NCI-H82 (cell line): ENCODE data around the gene MAP3K10.

ENCODE experiments used
- DNase-seq: peaks from one replicate; lab custom pipeline; 2025; lab: John Stamatoyannopoulos, UW

MAP3K10 gene

DNA sequence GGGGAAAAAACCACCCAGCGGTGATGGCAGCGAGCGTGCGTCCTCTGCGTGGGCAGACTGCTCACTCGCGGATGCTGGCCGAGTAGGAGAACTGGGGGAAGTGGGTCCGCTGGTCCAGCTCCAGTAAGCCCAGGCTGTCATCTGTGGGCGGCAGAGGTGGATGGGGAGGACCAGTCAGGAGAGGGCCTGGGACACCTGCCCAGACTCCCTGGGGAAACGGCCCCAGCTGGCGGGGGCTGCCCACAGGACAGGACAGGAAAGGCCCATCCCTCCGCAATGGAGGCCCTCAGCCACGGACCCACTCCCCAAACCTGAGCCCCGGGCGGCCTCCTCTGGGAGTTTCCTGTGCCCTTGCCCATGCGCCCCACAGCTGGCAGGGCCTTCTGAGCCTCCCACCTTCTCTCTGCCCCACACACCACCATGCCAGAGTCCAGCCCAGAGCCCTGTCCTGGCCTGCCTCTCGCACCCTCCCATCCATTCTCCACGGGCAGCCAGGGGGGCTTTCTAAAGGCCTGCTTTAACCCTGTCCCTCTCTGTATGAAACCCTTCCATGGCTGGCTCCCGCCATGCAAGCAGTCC, 42.7 kb downstream of the MAP3K10 start:
- no peak for DNase-seq

DNA sequence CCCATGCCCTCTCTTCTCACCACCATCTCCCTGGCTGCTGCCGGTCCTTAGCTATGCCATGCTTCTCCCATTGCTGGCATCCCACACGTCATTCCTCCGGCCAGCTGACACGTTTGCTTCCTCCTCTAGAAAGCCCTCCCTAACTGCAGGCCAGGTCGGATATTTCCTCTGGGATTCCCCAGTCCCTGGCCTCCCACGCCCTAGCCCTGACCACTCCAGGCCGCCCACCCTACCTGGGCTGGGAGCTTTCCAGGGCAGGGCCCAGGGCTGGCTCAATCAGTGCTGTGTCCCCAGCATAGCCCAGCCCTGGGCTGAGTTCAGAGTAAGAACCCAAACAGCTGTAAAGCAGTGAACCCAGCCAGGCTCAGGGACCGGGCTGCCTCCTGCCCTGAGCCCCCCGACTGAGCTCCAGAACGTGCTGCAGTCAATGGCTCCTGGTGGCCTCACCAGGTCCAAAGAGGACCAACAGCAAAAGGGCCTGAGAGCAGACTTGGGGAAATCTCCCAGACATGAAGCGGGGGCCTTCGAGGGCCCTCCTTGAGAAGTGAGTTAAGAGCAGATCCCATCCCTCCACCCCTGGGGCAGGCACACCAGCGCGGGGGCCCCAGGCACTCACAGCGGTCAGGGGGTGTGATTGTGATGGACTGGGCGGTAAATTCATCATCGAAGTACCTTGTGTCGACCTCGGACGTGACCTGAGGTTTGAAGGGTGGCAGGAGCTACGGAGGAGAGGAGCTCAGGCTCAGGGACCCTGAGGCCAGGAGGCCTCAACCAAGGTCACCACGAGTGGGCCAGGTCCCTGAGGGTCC, 43.4 kb downstream of the MAP3K10 start:
- DNase-seq, result no peak

DNA sequence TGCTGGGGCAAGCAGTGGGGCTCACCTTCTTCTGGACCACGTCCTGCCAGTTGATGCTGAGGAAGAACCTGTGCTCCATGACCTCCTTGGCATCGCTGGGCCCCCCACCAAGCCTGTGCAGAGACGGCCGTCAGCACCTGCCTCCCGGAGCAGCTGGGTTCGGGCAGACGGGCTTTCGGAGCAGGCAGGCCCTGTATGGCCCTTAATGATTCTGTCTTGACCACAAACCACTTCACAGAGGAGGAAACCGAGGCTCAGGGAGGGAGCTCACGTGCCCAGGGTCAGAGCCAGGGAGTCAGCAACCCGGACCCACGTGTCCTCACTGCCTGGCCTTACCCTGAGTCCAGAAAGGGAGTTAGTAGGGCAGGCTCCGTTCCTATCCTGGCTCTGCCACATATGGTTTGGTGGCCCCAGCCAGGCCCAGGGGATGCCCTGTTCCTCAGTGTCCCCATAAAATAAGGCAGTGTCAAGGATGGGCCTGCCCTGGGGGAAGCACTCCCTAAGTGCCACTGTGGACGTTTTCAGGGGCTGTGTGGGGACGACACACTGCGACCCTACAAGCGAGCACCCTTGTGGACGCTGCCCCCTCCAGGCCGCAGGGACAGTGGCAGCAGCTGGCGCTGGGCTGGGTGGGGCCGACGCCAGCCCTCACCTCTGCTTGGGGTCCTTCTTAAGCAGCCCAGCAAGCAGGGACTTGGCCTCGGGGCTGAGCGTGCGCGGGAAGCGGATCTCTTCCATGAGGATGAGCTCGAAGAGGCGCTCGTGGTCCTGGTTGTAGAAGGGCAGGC, 44.2 kb downstream of the MAP3K10 start:
- DNase-seq, result peak; percentile 24

DNA sequence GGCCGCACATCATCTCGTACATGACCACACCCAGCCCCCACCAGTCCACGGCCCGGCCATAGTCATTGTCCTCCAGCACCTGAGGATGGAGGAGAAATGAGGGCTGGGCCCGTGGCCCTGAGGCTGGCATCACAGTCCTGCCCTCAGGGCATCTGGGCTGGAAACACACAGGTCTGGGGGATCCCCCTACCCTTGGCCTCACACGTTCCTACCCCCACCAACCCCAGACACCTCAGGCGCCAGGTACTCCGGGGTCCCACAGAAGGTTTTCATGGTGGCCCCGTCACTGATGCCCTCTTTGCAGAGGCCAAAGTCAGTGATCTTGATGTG, 44.8 kb downstream of the MAP3K10 start:
- DNase-seq, result no peak

DNA sequence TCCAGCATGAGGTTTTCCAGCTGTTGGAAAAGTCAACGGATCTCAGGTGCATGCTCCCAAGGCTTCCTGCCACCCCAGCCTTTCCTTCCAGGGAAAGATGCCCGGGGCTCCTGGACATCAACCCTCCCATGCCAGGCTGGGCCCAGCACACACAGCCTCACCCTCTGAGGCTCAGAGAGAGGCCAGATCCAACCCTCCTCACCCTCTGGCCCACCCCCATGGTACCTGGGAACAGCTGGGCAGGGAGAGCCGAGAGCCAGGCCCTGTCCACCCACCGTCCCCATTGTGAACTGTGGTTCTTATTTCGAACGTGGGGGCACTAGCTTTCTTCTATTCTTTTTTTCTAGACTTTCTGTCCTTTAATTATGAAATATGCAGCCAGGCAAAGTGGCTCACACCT, 45.1 kb downstream of the MAP3K10 start:
- DNase-seq, result no peak

DNA sequence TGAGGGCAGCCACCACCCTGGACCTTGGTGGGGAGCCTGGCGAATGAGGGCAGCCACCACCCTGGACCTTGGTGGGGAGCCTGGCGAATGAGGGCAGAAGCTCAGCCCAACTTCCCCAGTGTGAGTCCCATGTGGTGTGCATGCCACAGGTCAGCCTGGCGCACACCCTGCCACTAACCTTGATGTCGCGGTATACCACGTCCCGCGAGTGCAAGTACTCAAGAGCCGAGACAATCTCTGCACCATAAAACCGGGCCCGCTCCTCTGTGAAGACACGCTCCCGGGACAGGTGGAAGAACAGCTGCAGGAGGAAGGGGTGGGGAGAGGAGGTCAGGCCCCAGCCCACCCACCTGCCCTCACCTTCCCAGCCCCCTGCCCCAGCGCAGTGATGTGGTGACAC, 46.6 kb downstream of the MAP3K10 start:
- DNase-seq, result no peak

DNA sequence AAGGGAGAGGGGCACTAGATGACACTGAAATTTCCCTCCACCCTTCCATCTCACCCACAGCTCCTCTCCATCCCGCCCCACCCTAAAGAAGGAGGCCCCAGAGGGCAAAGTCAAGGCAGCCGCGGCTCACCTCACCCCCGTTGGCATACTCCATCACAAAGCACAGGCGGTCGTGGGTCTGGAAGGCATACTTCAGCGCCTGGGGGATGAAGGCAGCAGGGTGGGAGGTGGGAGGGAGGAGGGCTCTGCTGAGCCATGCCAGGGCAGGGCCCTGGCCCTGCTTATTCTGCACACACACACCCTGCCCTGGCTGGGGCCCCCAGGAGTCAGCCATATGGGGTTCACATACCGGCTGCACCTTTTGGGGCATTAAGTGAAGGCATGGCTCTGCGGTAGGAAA, 47.5 kb downstream of the MAP3K10 start:
- no peak for DNase-seq

DNA sequence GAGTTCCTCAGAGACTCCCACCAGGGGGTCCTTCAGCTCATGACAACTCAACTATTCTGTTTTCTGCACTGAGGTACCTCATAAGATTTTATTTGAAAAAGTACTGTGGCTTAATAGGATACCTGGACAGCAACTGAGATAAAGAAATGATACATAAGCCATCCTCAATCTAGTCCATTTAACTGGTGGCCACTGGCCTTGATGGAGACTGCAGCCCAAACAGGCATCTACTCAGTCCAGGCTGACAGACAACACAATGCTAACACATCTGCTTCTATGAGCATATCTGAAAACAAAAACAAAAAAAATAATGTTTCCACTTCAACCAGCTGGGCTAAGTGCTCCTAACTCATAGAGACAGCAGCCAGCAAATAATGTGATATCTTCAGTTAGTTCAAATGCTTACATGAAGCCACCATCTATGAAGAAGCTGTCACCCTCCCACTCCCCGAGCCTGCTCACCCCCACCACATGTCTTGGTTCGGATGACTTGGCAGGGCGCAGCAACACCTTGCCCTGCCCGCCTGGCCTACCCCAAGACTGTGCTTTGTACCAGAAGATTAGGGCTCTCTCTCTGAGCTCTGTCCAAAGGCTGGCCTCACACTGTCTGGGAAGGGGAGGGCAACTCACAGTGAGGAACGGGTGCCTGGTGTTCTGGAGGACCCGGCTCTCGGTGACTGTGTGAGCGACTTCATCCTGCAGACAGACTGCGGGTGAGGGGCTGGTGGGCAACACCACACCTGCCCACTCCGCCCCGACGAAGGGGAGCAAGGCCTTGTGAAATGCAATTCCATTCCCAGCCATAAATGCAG, 48.4 kb downstream of the MAP3K10 start:
- DNase-seq, result no peak

DNA sequence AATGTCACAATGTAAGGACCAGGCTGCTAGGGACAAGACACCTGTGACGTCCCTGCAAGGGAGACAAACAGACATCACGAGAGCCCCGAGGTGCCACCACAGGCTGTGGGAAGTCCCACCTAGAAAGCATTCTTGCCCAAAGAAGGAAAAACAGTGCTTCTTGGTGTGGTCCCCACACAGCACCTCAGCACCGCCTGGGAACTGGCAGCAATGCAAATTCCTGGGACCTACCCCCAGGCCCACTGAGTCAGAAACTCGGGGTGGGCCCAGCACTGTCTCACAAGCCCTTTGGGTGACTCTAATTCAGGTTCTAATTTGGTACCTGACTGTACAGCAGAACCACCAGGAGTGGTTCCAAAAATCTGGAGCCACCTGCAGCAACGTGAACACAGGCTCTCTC, 49.1 kb downstream of the MAP3K10 start:
- no peak for DNase-seq

DNA sequence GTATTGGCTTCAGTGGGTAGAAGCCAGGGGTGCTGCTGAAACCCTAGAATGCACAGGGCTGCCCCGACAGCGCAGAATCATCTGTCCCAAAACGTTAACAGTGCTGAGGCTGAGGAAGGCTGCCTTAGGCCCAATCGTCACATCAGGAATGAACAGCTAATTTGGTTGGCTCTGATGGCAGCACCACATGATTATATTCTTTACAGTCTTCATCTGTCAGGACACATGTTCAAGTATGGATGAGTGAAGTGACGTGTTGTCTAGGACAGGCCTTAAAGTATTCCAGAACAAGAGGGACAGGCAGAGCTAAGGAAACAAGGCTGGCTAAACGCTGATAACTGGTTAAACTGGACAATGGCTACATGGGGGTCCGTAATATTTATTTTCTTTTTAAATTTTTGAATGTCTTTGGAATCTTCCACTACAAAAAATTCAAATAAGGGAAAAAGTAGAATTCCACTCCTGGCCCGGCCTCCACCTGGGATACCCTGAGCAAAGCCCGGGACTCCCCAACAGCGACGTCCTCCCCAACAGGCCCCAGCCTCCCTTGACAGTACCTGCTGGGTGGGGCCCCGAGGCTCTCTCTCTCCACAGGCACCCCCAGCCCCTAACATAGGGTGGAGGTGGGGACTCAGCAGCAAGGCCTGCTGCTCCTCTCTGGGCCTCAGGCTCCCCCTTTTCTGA, 50.0 kb downstream of the MAP3K10 start:
- no peak for DNase-seq

DNA sequence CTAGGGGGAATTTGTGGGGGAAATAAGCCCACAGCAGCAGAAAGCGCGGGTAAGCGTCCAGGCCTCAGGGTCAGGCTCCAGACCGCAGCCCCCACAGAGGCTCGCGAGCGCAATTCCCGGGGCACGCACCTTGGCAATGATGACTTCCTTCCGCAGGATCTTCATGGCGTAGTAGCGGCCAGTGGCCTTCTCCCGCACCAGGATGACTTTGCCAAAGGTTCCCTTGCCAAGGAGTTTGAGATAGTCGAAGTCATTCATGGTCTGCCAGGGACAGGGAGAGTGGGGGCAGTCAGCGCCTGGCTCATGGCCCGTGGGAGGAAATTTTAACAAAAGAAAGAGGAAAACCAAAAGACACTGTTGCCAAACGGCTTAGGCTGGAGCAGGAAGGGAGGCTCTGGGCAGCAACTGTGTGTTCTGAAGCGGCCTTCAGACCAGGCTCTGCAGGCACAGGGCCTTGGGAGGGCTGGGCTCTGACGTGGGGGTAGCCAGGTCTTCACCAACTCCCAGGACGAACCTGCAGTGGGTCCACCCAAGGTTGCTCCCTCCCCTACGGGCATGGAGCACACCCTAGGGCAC, 50.7 kb downstream of the MAP3K10 start:
- DNase-seq, result no peak

DNA sequence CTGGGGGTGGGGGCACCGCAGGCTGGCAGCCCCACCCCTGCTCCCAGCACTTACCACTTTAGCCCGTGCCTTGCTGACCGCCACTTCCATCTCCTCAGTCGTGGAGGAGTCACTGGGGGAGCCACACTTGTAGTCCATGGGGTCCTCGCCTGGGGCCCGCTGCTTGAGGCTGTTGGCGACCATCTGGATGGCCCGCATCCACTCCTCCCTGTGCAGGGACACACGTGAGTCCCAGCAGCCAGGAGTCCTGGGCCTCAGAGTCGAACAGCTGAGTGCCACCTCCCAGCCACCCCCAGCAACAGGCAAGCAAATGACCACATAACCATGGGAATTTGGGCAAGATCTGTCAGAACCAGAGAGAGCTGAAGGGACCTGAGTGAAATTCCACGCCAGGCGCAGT, 51.3 kb downstream of the MAP3K10 start:
- no peak for DNase-seq

DNA sequence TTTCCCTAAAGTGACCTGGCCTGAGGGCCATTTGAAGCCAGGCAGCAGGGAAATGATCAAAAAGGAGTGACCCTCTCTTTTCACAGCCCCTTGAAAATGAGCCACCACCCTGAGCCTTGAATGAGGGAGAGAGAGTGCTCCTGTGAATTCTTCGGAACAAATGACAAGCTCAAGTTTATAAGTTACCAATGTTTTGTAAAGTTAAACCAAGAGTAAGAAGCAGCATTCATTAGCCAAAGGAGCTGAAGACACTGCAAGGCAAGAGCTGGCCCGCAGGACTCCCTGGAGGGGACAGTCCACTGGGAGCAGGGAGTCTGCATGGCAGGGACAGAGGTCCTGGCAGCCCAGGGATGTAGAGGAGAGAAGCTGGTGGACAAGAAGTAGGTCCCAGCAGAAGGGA, 52.0 kb downstream of the MAP3K10 start:
- no peak for DNase-seq

DNA sequence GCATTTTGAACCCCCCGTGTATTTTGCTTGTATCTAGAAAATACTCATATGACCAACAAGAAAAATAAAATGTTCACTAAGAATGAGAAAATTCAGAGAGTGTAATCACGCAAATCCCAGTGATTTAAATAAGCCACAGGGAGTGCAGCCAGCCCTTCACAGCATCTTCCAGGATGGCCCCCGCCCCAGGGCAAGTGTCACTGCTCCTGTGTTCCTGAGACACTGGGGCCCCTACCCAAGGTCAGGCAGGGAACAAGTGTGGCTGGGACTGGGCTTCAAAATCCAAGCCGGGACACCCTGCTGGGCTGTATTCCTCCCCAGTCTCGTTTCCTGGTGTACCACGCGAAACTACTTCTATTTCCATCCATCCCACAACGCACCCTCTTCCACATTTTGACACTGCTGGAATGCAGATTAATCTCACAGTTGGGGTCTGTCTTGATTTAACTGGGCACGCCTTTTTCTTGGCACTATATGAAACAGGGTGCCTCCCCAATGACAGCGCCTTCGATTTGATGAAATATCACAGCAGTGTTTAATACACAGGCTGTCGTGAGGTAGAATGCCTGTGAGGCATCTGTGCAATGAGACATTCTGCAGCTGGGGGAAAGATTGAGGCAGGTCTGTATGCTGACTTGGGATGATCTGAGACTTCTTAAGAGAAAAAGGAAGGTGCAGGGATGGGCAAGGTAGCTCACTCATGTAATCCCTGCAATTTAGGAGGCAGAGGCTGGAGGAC, 53.5 kb downstream of the MAP3K10 start:
- DNase-seq, result no peak

DNA sequence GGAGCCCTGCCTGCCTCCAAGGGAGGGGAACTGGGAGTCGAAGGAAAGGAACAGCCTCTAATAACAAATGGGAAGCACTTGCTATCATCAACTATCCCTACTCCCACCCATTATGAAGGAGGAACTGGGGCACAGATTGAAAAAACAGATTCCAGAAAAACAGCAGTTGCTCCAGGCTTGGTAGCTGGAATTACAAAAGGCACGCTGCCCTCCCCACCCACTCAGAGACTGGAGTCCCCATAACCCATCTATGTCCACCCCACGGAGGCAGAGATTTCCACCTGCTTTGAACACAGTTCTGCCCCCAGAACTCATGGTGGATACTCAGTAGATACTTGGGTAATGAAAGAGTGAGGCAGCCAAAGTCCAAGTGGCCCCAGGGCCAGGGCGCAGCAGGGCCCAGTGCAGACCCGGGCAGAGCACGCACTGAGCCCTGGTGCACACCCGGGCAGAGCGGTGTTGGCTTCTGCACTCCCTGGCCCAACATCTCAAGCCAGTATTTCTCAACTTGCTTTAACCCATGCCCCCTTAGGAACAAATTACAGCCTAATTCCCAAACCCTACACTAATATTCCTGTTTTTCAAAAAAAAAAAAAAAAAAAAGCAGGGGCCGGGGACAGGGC, 54.4 kb downstream of the MAP3K10 start:
- no peak for DNase-seq

DNA sequence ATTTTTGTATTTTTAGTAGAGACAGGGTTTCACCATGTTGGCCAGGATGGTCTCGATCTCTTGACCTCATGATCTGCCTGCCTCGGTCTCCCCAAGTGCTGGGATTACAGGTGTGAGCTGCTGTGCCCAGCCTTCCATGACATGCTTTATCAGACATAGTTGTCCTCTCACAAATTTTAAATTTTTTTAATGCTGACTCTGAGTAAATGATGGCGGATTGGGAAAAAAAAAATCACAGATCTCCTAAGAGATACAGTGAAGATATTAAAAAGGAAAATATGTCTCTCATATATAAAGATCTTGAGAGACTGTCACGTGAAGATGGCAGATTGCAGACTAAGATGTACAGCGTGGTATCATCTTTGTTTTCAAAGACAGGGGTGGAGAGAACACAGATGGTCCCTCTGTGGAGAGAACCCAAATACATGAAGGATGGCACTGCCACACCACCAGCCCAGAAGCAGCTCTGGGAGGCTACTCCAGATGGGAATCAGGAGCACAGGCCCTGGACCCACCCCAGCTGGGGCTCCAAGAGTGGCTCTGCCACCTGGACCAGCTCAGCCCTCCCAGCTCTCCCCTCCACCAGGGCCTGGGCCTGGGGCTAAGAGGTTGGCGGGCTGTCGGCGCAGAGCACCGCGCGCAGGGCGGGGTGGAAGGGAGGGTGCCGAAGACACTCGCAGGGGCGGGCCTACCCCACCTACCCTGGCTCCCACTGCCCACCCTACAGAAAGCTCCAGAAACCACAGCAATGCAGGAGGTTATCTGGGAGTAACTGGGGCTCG, 55.3 kb downstream of the MAP3K10 start:
- DNase-seq, result no peak

DNA sequence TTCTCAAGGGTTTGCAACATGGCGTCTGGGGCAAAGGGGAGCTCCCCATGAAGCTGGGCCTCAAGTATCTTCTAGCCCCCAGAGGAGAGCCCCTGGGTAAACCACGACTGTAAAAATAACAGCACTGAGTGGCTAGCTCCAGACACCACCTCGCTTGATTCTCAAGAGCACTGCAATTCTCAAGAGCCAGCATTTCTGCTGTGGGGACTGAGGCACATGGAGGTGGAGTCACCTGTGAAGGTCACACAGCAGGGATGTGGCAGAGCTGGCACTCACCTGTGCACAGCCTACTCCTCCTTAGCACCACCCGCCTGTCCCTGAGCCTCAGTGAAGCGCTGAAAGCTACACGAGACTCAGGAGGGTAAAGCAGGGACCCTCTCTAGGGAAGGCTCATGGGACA, 56.0 kb downstream of the MAP3K10 start:
- DNase-seq, result no peak

DNA sequence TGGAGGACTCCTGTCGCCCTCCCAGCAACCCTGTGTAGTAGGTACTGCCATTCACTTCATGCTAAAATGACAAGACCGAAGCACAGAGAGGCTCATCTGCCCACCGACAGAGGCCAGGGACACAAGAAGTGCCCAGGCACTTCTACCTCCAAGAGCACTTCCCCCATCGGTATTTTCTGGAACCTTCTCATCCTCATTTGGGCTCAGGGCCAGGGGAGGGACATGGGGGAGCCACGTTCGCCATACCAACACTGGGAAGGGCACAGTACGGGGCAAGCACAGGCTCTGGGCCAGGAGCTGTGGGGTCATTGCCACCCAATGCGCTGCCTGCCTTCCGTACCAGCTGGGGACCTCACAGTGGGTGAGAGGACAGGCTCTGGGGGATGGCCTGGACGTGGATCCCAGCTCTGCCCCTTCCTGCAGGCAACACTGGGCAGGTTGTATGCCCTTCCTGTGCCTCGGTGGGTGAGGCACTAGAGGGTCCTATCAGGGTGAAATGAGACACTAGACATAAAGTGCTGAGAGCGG, 56.6 kb downstream of the MAP3K10 start:
- no peak for DNase-seq

DNA sequence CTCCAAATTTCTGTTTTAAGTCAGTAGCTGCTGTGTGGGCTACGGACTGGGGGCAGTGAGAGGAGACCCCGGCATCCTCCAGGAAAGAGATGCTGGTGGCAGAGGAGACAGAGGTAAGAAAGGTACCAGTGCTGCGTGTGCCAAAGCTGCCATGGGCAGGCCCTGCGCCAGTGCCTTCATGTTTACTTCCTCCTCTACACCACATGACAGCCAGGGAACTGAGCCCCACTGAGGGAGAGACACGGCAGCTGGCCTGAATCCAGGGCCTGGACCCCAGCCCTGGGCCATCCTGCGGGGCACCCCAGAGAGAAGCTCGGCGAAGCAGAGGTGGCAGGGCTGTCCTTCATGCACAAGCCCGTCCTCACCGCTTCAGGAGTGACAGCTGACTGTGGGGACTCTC, 58.0 kb downstream of the MAP3K10 start:
- no peak for DNase-seq
